Suprapubic skin (tissue), 4 donors: ENCODE results near the gene PNLIPRP2. TPM values are rescaled to one million over a fixed set of nuclear protein-coding genes. Genes with fewer than 3 reads are reported as not detected.

Experiments used
- DNase-seq, 2 donors: peaks; one replicate each; pipeline ENCODE4 v3.0.0-alpha.2; 2019; ENCODE audit warnings: low spot score in 2 of 2
- H3K27ac ChIP-seq: fragments of 200-600 bp; sonication (generic); one replicate; pipeline ENCODE4 v1.5.1; 2019
- H3K27me3 ChIP-seq: fragments of 200-600 bp; sonication (generic); one replicate; pipeline ENCODE4 v1.5.1; 2019
- H3K36me3 ChIP-seq: fragments of 200-600 bp; sonication (generic); one replicate; pipeline ENCODE4 v1.5.1; 2019
- H3K4me1 ChIP-seq: fragments of 200-600 bp; sonication (generic); one replicate; pipeline ENCODE4 v1.5.1; 2019
- H3K4me3 ChIP-seq: fragments of 200-600 bp; sonication (generic); one replicate; pipeline ENCODE4 v1.5.1; 2019; ENCODE audit warnings: mild to moderate bottlenecking
- H3K9me3 ChIP-seq: fragments of 200-600 bp; sonication (generic); one replicate; pipeline ENCODE4 v1.5.1; 2019
- CTCF ChIP-seq, 2 donors: fragments of 200-600 bp in 1 of 2; fragments of 450-650 bp in 1 of 2; sonication (generic) in 1 of 2; IDR thresholded peaks; one replicate each; pipeline ENCODE4 v1.5.1; 2016 to 2019; ENCODE audit warnings: antibody characterized with exemption in 2 of 2, mild to moderate bottlenecking in 1 of 2, moderate library complexity in 1 of 2
- EP300 ChIP-seq: sonication (generic); formaldehyde crosslinking; IDR thresholded peaks from one replicate; pipeline ENCODE4 v1.6.1; 2017; ENCODE audit warnings: antibody characterized with exemption
- POLR2A ChIP-seq, 2 donors: fragments of 450-650 bp; IDR thresholded peaks; one replicate each; pipeline ENCODE4 v1.6.1; 2017; ENCODE audit warnings: antibody characterized with exemption in 2 of 2, mild to moderate bottlenecking in 2 of 2, moderate library complexity in 2 of 2
- POLR2AphosphoS5 ChIP-seq, 3 donors: sonication (generic); formaldehyde crosslinking; IDR thresholded peaks; one replicate each; pipeline ENCODE4 v1.6.1; 2017; ENCODE audit warnings: antibody characterized with exemption in 3 of 3
- WGBS: methylation state at CpG from one replicate; pipeline ENCODE4 v1.1.5; 2018; 5-methylcytosine and 5-hydroxymethylcytosine counted together
- total RNA-seq, 4 donors: library from RNA; depleted of rRNA; stranded (reverse); fragments of >200 nt; gene quantifications; one replicate each; pipeline ENCODE4 v1.1.0, GENCODE V29; 2016

Gene PNLIPRP2
- total RNA-seq, 4 donors from 2014 or later = not detected

DNA sequence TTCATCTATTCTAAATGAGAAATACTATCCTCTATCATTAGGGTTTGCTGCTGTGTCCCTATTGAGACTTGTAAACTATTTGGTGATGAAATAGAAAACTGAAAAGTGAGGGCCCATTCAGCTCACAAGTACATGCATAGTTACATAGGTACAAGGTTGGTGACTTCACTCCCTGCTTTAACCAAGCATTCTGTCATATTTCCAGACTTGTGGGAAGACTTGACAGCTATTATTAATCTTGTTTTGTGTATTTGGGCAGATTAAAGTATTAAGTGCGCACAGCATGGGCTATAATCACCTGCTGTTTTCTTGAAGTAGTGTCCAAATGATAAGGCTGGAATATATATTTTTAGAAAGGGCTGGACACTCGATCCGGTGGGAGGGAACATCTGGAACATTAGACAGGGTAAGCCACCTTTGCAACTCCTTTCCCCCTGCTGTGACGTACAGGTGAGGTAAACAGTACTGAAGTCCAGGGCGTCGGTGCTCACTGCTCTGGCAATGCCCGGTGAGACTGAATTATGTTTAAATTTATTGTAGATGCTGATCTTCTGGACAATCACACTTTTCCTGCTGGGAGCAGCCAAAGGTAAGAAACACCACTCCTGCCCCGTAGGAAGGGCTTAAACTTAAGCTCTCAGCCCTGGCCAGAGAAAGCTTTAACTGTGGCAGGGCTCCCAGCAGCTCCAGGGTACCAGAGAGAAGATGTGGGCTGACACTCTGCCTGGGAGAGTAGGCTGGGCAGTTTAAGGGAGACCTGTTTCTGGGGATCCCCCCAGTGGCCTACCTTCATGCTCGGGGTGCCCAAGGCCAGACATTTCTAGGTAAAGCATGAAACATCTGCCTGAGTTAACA is 29.9 kb upstream of the PNLIPRP2 start, which contains the start of gene PNLIPRP1:
PNLIPRP1 (plus strand) TSS at position 370 of the 855 bp plus-strand sequence; CDS start at position 541, 171 bp downstream.
- Histone ChIP-seq H3K4me1 (no peaks in the 10 kb centered on the region), H3K4me3 (no peak within 1 kb of the TSS), H3K27me3 (no peaks in the 10 kb centered on the region), H3K27ac (no peak within 1 kb of the TSS), H3K36me3 (no peaks in the 10 kb centered on the region), H3K9me3 (no peaks in the 10 kb centered on the region)
- WGBS = 83% methylated on average over 9 of the region's 9 CpGs
- TF ChIP-seq POLR2AphosphoS5 (IDR thresholded peaks at IDR 0.05) (no peak), CTCF (IDR thresholded peaks at IDR 0.05) (no peak), POLR2A (IDR thresholded peaks at IDR 0.05) (no peak), EP300 (no peak)
- no peak for DNase-seq

GRCh38 chr10:116593139-116593740 is 27.5 kb upstream of the PNLIPRP2 start:
- H3K9me3 ChIP-seq = no peaks in the 10 kb centered on the region
- TF ChIP-seq CTCF (IDR thresholded peaks at IDR 0.05) = no peak
- no peak for TF ChIP-seq POLR2A (IDR thresholded peaks at IDR 0.05)
- no peak for TF ChIP-seq POLR2AphosphoS5 (IDR thresholded peaks at IDR 0.05)
- no peak for TF ChIP-seq EP300
- 77% methylated on average over 4 of the region's 5 CpGs for WGBS

DNA sequence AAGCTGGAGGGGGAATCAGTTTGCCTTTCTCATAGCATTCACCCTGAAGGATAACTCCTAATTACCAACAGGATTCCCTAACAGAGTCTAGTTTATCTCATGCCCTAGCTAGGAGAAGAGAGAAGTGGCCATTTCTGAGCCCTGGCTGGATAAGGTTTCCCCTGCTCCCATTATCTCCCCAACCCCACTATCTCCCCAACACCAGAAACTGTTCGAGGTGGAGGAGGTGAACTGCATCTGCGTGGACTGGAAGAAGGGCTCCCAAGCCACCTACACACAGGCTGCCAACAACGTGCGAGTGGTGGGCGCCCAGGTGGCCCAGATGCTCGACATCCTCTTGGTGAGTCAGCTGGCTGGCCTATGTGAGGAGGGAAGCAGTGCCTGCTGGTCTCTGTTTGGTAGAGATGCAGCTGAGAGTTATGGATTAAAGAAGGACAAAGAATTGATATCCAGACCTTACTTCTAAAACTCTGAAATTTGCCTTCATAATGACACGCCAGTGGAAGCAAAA is 26.2 kb upstream of the PNLIPRP2 start:
- 85% methylated on average over 7 of the region's 7 CpGs for WGBS
- no peaks in the 10 kb centered on the region for H3K36me3 ChIP-seq
- DNase-seq = no peak
- no peaks in the 10 kb centered on the region for H3K27me3 ChIP-seq
- H3K4me1 ChIP-seq = no peaks in the 10 kb centered on the region
- no peaks in the 10 kb centered on the region for H3K9me3 ChIP-seq
- no peak for TF ChIP-seq POLR2A (IDR thresholded peaks at IDR 0.05)
- no peak for TF ChIP-seq CTCF (IDR thresholded peaks at IDR 0.05)
- TF ChIP-seq EP300 = no peak
- no peak for TF ChIP-seq POLR2AphosphoS5 (IDR thresholded peaks at IDR 0.05)
- H3K4me3 ChIP-seq = no peak overlapping the region
- H3K27ac ChIP-seq = no peak overlapping the region

More at GRCh38 chr10:116593139-116593740, 27.5 kb upstream of the PNLIPRP2 start:
- DNase-seq = no peak
- no peaks in the 10 kb centered on the region for H3K36me3 ChIP-seq
- no peak overlapping the region for H3K4me3 ChIP-seq
- no peaks in the 10 kb centered on the region for H3K4me1 ChIP-seq
- H3K27ac ChIP-seq = no peak overlapping the region
- no peaks in the 10 kb centered on the region for H3K27me3 ChIP-seq

DNA sequence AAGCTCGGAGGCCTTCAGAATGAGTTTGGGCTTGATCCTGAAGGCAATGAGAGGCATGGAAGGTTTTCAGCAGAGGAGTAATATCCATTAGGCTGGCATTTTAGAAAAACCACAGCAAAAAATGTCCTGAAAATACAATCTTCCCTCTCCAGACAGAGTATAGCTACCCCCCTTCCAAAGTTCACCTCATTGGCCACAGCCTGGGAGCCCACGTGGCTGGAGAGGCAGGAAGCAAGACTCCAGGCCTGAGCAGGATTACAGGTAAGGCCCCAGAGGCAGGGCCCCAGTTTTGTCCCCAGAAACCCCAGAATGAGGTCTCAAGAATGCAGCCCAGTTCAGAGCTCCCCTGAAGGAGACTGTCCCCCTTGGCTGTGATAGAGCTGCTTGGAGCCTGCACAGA is 24.7 kb upstream of the PNLIPRP2 start:
- no peaks in the 10 kb centered on the region for H3K36me3 ChIP-seq
- no peak for DNase-seq
- H3K27ac ChIP-seq = no peak overlapping the region
- no peaks in the 10 kb centered on the region for H3K4me1 ChIP-seq
- no peak overlapping the region for H3K4me3 ChIP-seq
- 81% methylated on average over 2 of the region's 2 CpGs for WGBS
- peaks cover 5% of the 10 kb centered on the region for H3K27me3 ChIP-seq
- no peaks in the 10 kb centered on the region for H3K9me3 ChIP-seq
- TF ChIP-seq POLR2AphosphoS5 (IDR thresholded peaks at IDR 0.05) (no peak), CTCF (IDR thresholded peaks at IDR 0.05) (no peak), POLR2A (IDR thresholded peaks at IDR 0.05) (no peak), EP300 (no peak)

- no peak overlapping the region for H3K27ac ChIP-seq
- H3K36me3 ChIP-seq = no peaks in the 10 kb centered on the region
- DNase-seq = no peak
- no peak for TF ChIP-seq CTCF (IDR thresholded peaks at IDR 0.05)
- no peak for TF ChIP-seq POLR2A (IDR thresholded peaks at IDR 0.05)
- TF ChIP-seq POLR2AphosphoS5 (IDR thresholded peaks at IDR 0.05) = no peak
- no peak for TF ChIP-seq EP300
- 78% methylated on average over 5 of the region's 5 CpGs for WGBS
- H3K27me3 ChIP-seq = peaks cover 5% of the 10 kb centered on the region
- no peaks in the 10 kb centered on the region for H3K4me1 ChIP-seq
- H3K4me3 ChIP-seq = no peak overlapping the region
- no peaks in the 10 kb centered on the region for H3K9me3 ChIP-seq
These were observed 23.2 kb upstream of the PNLIPRP2 start for GRCh38 chr10:116597543-116597942.
